Measurements from ENCODE around the gene ZNF552. TPM values are rescaled to one million over a fixed set of nuclear protein-coding genes. Genes with fewer than 3 reads are reported as not detected.

The ZNF552 gene
- total and polyA plus RNA-seq, 2 of the 8 experiments (the other 6 are each of a cell fraction or from before 2014, with no cell fraction given), result 5.9 to 11.6 TPM

DNA sequence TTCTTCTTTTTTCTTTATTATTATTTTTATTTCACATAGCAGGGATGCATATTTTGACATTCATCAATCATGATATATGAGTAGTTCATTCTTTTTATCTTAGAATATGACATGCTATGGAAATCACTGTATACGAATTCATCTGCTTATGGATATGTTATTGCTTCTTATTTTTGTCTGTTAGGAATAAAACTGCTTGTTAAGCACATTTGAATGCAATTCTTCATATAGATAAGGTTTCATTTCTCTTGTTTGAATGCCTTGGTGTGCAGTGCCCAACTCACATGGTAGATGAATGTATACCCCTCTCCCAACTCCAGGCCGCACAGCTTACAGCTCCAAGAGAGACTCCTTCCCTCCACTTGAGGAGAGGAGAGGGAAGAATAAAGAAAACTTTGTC lies 56.8 kb downstream of the ZNF552 start (continued):
- TF ChIP-seq, protein P1, sequence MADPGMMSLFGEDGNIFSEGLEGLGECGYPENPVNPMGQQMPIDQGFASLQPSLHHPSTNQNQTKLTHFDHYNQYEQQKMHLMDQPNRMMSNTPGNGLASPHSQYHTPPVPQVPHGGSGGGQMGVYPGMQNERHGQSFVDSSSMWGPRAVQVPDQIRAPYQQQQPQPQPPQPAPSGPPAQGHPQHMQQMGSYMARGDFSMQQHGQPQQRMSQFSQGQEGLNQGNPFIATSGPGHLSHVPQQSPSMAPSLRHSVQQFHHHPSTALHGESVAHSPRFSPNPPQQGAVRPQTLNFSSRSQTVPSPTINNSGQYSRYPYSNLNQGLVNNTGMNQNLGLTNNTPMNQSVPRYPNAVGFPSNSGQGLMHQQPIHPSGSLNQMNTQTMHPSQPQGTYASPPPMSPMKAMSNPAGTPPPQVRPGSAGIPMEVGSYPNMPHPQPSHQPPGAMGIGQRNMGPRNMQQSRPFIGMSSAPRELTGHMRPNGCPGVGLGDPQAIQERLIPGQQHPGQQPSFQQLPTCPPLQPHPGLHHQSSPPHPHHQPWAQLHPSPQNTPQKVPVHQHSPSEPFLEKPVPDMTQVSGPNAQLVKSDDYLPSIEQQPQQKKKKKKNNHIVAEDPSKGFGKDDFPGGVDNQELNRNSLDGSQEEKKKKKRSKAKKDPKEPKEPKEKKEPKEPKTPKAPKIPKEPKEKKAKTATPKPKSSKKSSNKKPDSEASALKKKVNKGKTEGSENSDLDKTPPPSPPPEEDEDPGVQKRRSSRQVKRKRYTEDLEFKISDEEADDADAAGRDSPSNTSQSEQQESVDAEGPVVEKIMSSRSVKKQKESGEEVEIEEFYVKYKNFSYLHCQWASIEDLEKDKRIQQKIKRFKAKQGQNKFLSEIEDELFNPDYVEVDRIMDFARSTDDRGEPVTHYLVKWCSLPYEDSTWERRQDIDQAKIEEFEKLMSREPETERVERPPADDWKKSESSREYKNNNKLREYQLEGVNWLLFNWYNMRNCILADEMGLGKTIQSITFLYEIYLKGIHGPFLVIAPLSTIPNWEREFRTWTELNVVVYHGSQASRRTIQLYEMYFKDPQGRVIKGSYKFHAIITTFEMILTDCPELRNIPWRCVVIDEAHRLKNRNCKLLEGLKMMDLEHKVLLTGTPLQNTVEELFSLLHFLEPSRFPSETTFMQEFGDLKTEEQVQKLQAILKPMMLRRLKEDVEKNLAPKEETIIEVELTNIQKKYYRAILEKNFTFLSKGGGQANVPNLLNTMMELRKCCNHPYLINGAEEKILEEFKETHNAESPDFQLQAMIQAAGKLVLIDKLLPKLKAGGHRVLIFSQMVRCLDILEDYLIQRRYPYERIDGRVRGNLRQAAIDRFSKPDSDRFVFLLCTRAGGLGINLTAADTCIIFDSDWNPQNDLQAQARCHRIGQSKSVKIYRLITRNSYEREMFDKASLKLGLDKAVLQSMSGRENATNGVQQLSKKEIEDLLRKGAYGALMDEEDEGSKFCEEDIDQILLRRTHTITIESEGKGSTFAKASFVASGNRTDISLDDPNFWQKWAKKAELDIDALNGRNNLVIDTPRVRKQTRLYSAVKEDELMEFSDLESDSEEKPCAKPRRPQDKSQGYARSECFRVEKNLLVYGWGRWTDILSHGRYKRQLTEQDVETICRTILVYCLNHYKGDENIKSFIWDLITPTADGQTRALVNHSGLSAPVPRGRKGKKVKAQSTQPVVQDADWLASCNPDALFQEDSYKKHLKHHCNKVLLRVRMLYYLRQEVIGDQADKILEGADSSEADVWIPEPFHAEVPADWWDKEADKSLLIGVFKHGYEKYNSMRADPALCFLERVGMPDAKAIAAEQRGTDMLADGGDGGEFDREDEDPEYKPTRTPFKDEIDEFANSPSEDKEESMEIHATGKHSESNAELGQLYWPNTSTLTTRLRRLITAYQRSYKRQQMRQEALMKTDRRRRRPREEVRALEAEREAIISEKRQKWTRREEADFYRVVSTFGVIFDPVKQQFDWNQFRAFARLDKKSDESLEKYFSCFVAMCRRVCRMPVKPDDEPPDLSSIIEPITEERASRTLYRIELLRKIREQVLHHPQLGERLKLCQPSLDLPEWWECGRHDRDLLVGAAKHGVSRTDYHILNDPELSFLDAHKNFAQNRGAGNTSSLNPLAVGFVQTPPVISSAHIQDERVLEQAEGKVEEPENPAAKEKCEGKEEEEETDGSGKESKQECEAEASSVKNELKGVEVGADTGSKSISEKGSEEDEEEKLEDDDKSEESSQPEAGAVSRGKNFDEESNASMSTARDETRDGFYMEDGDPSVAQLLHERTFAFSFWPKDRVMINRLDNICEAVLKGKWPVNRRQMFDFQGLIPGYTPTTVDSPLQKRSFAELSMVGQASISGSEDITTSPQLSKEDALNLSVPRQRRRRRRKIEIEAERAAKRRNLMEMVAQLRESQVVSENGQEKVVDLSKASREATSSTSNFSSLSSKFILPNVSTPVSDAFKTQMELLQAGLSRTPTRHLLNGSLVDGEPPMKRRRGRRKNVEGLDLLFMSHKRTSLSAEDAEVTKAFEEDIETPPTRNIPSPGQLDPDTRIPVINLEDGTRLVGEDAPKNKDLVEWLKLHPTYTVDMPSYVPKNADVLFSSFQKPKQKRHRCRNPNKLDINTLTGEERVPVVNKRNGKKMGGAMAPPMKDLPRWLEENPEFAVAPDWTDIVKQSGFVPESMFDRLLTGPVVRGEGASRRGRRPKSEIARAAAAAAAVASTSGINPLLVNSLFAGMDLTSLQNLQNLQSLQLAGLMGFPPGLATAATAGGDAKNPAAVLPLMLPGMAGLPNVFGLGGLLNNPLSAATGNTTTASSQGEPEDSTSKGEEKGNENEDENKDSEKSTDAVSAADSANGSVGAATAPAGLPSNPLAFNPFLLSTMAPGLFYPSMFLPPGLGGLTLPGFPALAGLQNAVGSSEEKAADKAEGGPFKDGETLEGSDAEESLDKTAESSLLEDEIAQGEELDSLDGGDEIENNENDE (IDR thresholded peaks at IDR 0.05; ENCODE audit: insufficient replicate concordance, low read length), result no peak
- TF ChIP-seq YY1 (IDR thresholded peaks at IDR 0.05; ENCODE audit: low read depth, low read length), result no peak
- TF ChIP-seq SP1 (IDR thresholded peaks at IDR 0.05; ENCODE audit: low read depth, low read length), result no peak
- TF ChIP-seq POLR2A (IDR thresholded peaks at IDR 0.05; ENCODE audit: control extremely low read depth in 1 of 2, low read depth in 2 of 2, low read length in 2 of 2), result no peak
- TF ChIP-seq SIN3A (conservative IDR thresholded peaks at IDR 0.05 in 1 of 2, IDR thresholded peaks at IDR 0.05 in 1 of 2; ENCODE audit: low read depth in 1 of 2, low read length in 2 of 2), result no peak
- no peak for TF ChIP-seq NANOG (IDR thresholded peaks at IDR 0.05; ENCODE audit: insufficient read depth, low read depth, low read length, poor library complexity, severe bottlenecking)
- TF ChIP-seq BACH1 (IDR thresholded peaks at IDR 0.05; ENCODE audit: low read length), result no peak
- TF ChIP-seq, protein P2, sequence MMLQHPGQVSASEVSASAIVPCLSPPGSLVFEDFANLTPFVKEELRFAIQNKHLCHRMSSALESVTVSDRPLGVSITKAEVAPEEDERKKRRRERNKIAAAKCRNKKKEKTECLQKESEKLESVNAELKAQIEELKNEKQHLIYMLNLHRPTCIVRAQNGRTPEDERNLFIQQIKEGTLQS (IDR thresholded peaks at IDR 0.05; ENCODE audit: insufficient read depth, low read depth, low read length), result no peak
- no peak for TF ChIP-seq JUN (IDR thresholded peaks at IDR 0.05; ENCODE audit: low read depth, low read length)
- TF ChIP-seq TEAD4 (IDR thresholded peaks at IDR 0.05; ENCODE audit: low read depth, low read length), result no peak
